PC-9 (cell line): ENCODE measurements around the gene MAP9.

ENCODE experiments used
- CTCF ChIP-seq: fragments of 200-600 bp; sonication (generic); conservative IDR thresholded peaks from 2 replicates; pipeline ENCODE4 v1.6.1; 2017; ENCODE audit warnings: mixed run types, antibody characterized with exemption, mild to moderate bottlenecking, moderate library complexity
- EZH2 ChIP-seq: fragments of 200-600 bp; sonication (generic); IDR thresholded peaks from 2 replicates; pipeline ENCODE4 v1.8.0; 2017; ENCODE audit warnings: antibody characterized with exemption, low read depth

- TF ChIP-seq EZH2 (no peak), CTCF (no peak)
Measured at GRCh38 chr4:155319516-155319915, 57.2 kb downstream of the MAP9 start.
